Mucosa of rectum (tissue), 2 donors: ENCODE measurements around the gene EFCAB6.

ENCODE experiments used
- H3K27ac ChIP-seq, 2 donors: one replicate each; pipeline ENCODE4 v1.7.0; 2013; ENCODE audit warnings: inconsistent platforms in 2 of 2, low read depth in 2 of 2, low read length in 2 of 2
- H3K27me3 ChIP-seq, 2 donors: one replicate each; pipeline ENCODE4 v1.7.0; 2013; ENCODE audit warnings: low read length in 2 of 2; ENCODE audit not compliant: control insufficient read depth in 2 of 2, insufficient read depth in 2 of 2
- H3K36me3 ChIP-seq, 2 donors: one replicate each; pipeline ENCODE4 v1.7.0; 2013; ENCODE audit warnings: low read length in 2 of 2; ENCODE audit not compliant: control insufficient read depth in 2 of 2, insufficient read depth in 2 of 2
- H3K4me1 ChIP-seq, 2 donors: one replicate each; pipeline ENCODE4 v1.7.0; 2013; ENCODE audit warnings: low read length in 2 of 2, mild to moderate bottlenecking in 1 of 2; ENCODE audit not compliant: control insufficient read depth in 2 of 2, insufficient read depth in 2 of 2
- H3K4me3 ChIP-seq, 2 donors: one replicate each; pipeline ENCODE4 v1.7.0; 2013; ENCODE audit warnings: low read length in 2 of 2
- H3K9ac ChIP-seq, 2 donors: one replicate each; pipeline ENCODE4 v1.7.0; 2013; ENCODE audit warnings: low read length in 2 of 2, low read depth in 1 of 2, mild to moderate bottlenecking in 1 of 2
- H3K9me3 ChIP-seq, 2 donors: one replicate each; pipeline ENCODE4 v1.7.0; 2013; ENCODE audit warnings: low read length in 2 of 2; ENCODE audit not compliant: control insufficient read depth in 2 of 2
- donor health status: healthy.
- donor health status: Normal muscosa, but diverticular disease.

EFCAB6 gene

GRCh38 chr22:43720716-43721115 is 91.4 kb downstream of the EFCAB6 start:
- Histone ChIP-seq H3K4me1 (no peaks in the 10 kb centered on the region), H3K4me3 (no peak overlapping the region), H3K9me3 (no peaks in the 10 kb centered on the region)

GRCh38 chr22:43714104-43714503 is 98.0 kb downstream of the EFCAB6 start:
- Histone ChIP-seq H3K4me3 (no peak overlapping the region), H3K4me1 (no peaks in the 10 kb centered on the region), H3K9ac (no peak overlapping the region), H3K27me3 (no peaks in the 10 kb centered on the region), H3K27ac (no peak overlapping the region), H3K9me3 (no peaks in the 10 kb centered on the region), H3K36me3 (no peaks in the 10 kb centered on the region)

More at GRCh38 chr22:43720716-43721115, 91.4 kb downstream of the EFCAB6 start:
- H3K9ac ChIP-seq, result no peak overlapping the region
- no peaks in the 10 kb centered on the region for H3K36me3 ChIP-seq
- no peaks in the 10 kb centered on the region for H3K27me3 ChIP-seq
- H3K27ac ChIP-seq, result no peak overlapping the region

GRCh38 chr22:43711681-43712080 is 100.4 kb downstream of the EFCAB6 start:
- Histone ChIP-seq H3K27me3 (no peaks in the 10 kb centered on the region), H3K27ac (no peak overlapping the region), H3K4me3 (no peak overlapping the region), H3K9me3 (no peaks in the 10 kb centered on the region), H3K4me1 (no peaks in the 10 kb centered on the region), H3K9ac (no peak overlapping the region), H3K36me3 (no peaks in the 10 kb centered on the region)

GRCh38 chr22:43707648-43708047 is 104.5 kb downstream of the EFCAB6 start:
- Histone ChIP-seq H3K9me3 (peaks cover 0 to 3% of the 10 kb centered on the region in 2 donors), H3K27me3 (no peaks in the 10 kb centered on the region), H3K27ac (no peak overlapping the region), H3K9ac (no peak overlapping the region), H3K4me3 (no peak overlapping the region), H3K36me3 (no peaks in the 10 kb centered on the region), H3K4me1 (no peaks in the 10 kb centered on the region)

GRCh38 chr22:43706571-43707328 is 105.4 kb downstream of the EFCAB6 start:
- Histone ChIP-seq H3K4me3 (no peak overlapping the region), H3K27me3 (no peaks in the 10 kb centered on the region), H3K36me3 (no peaks in the 10 kb centered on the region), H3K9me3 (peaks cover 0 to 3% of the 10 kb centered on the region in 2 donors), H3K27ac (no peak overlapping the region), H3K9ac (no peak overlapping the region), H3K4me1 (no peaks in the 10 kb centered on the region)

- Histone ChIP-seq H3K36me3 (no peaks in the 10 kb centered on the region), H3K4me1 (no peaks in the 10 kb centered on the region), H3K27me3 (no peaks in the 10 kb centered on the region), H3K27ac (no peak overlapping the region), H3K9me3 (peaks cover 0 to 3% of the 10 kb centered on the region in 2 donors), H3K4me3 (no peak overlapping the region), H3K9ac (no peak overlapping the region)
Measured at GRCh38 chr22:43706151-43706550, 106.0 kb downstream of the EFCAB6 start.

- no peak overlapping the region for H3K9ac ChIP-seq
- H3K27me3 ChIP-seq, result no peaks in the 10 kb centered on the region
- no peak overlapping the region for H3K4me3 ChIP-seq
- no peaks in the 10 kb centered on the region for H3K36me3 ChIP-seq
- H3K4me1 ChIP-seq, result no peaks in the 10 kb centered on the region
- no peak overlapping the region for H3K27ac ChIP-seq
- peaks cover 0 to 3% of the 10 kb centered on the region in 2 donors for H3K9me3 ChIP-seq
Measured at GRCh38 chr22:43704051-43704450, 108.1 kb downstream of the EFCAB6 start.

- H3K27me3 ChIP-seq, result no peaks in the 10 kb centered on the region
- H3K4me1 ChIP-seq, result no peaks in the 10 kb centered on the region
- no peak overlapping the region for H3K9ac ChIP-seq
- peaks cover 0 to 3% of the 10 kb centered on the region in 2 donors for H3K9me3 ChIP-seq
- no peaks in the 10 kb centered on the region for H3K36me3 ChIP-seq
- H3K27ac ChIP-seq, result no peak overlapping the region
- H3K4me3 ChIP-seq, result no peak overlapping the region
Measured at GRCh38 chr22:43698403-43698802, 113.7 kb downstream of the EFCAB6 start.

GRCh38 chr22:43697894-43698293 is 114.2 kb downstream of the EFCAB6 start:
- Histone ChIP-seq H3K9ac (no peak overlapping the region), H3K27me3 (no peaks in the 10 kb centered on the region), H3K4me1 (no peaks in the 10 kb centered on the region), H3K9me3 (peaks cover 0 to under 1% of the 10 kb centered on the region in 2 donors), H3K36me3 (no peaks in the 10 kb centered on the region), H3K27ac (no peak overlapping the region), H3K4me3 (no peak overlapping the region)

- Histone ChIP-seq H3K4me3 (no peak overlapping the region), H3K4me1 (no peaks in the 10 kb centered on the region), H3K36me3 (no peaks in the 10 kb centered on the region), H3K9ac (no peak overlapping the region), H3K27me3 (no peaks in the 10 kb centered on the region), H3K27ac (no peak overlapping the region), H3K9me3 (no peaks in the 10 kb centered on the region)
Measured at GRCh38 chr22:43693249-43693648, 118.9 kb downstream of the EFCAB6 start.
